ENCODE data around the gene SIAH3. TPM values are rescaled to one million over a fixed set of nuclear protein-coding genes. Genes with fewer than 3 reads are reported as not detected.

SIAH3 gene
- total and polyA plus RNA-seq, 9 donors, result 0.07 to 0.45 (median 0.17) TPM

- Histone ChIP-seq H3K4me3 (ENCODE audit: low read length) (no peak overlapping the region), H3K27ac (ENCODE audit: low read length) (no peak overlapping the region), H3K4me1 (ENCODE audit: control insufficient read depth, insufficient read depth, low read length) (no peaks in the 10 kb centered on the region), H3K36me3 (ENCODE audit: control insufficient read depth, insufficient read depth, low read length) (no peaks in the 10 kb centered on the region), H3K27me3 (ENCODE audit: control insufficient read depth, insufficient read depth, low read length) (no peaks in the 10 kb centered on the region), H3K9me3 (replicated peaks; ENCODE audit: control insufficient read depth, low read depth, low read length) (no peaks in the 10 kb centered on the region)
- no peak for DNase-seq
- no CpG with 5 or more reads among the region's 4 CpGs for WGBS (ENCODE audit: insufficient coverage)
Observed at GRCh38 chr13:45825387-45825650, 26.2 kb downstream of the SIAH3 start.

DNA sequence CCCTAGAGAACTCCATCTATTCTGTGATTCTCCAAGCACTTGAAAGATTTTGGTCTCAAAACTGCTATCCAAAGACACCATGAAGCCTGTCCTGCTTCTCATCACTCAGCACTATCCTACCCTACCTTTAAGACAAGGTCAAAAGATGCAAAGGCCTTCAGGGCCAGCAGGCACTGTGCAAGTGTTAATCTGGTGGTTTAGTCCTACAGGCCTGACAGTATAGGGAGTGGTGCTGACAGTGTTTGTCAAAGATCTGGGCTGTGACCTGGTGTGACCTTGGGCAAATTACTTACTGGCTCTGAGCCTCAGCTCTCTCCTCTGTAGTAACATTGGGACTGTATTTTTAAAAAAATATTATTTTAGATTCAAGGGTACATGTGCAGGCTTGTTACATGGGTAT, 28.0 kb downstream of the SIAH3 start:
- Histone ChIP-seq H3K27ac (ENCODE audit: low read length) (no peak overlapping the region), H3K9me3 (replicated peaks; ENCODE audit: control insufficient read depth, low read depth, low read length) (no peaks in the 10 kb centered on the region), H3K27me3 (ENCODE audit: control insufficient read depth, insufficient read depth, low read length) (no peaks in the 10 kb centered on the region), H3K4me3 (ENCODE audit: low read length) (no peak overlapping the region), H3K36me3 (ENCODE audit: control insufficient read depth, insufficient read depth, low read length) (no peaks in the 10 kb centered on the region), H3K4me1 (ENCODE audit: control insufficient read depth, insufficient read depth, low read length) (no peaks in the 10 kb centered on the region)
- DNase-seq, result no peak

GRCh38 chr13:45821811-45822210, 29.7 kb downstream of the SIAH3 start:
- Histone ChIP-seq H3K4me1 (ENCODE audit: control insufficient read depth, insufficient read depth, low read length) (no peaks in the 10 kb centered on the region), H3K9me3 (replicated peaks; ENCODE audit: control insufficient read depth, low read depth, low read length) (peaks cover 5% of the 10 kb centered on the region), H3K4me3 (ENCODE audit: low read length) (no peak overlapping the region), H3K27ac (ENCODE audit: low read length) (no peak overlapping the region), H3K36me3 (ENCODE audit: control insufficient read depth, insufficient read depth, low read length) (no peaks in the 10 kb centered on the region), H3K27me3 (ENCODE audit: control insufficient read depth, insufficient read depth, low read length) (no peaks in the 10 kb centered on the region)
- DNase-seq, result no peak
- WGBS (ENCODE audit: insufficient coverage), result 52% methylated on average over 5 of the region's 6 CpGs

DNA sequence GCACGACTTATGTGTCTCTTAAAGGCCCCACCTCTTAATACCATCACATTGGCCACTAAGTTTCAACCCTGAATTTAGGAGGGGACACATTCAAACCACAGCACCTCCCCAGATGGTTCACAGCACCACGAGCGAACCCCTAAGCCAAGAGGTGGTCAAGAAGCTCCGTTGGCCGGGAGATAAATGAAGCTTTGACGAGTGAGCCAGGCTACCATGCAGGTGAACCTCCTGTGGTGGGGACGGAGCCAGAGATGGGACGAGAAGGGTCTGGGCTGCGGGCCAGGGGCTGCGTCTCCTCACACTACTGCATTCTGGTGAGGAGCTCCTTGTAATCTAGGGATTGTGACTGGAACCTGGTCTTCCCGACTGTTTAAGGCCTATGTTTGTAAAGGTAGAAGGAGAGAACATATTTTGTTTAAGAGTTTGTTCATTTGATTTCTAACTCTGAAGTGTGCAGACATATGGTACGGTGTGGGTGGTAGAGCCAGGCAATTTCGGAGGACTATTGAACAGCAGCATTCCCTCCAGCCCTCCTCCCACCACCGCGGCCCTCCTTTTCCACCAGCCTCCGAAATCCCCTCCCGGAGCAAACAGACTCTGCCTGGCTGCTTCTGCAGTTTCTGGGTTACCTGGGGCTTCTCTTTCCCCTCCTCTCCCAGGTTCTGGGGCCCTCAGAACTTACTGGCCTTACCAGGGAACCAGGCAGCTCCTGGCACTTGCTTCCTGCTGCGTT, 31.3 kb downstream of the SIAH3 start:
- WGBS (ENCODE audit: insufficient coverage), result 79% methylated on average over 12 of the region's 18 CpGs
- Histone ChIP-seq H3K36me3 (ENCODE audit: control insufficient read depth, insufficient read depth, low read length) (no peaks in the 10 kb centered on the region), H3K4me1 (ENCODE audit: control insufficient read depth, insufficient read depth, low read length) (peaks cover 5% of the 10 kb centered on the region), H3K27me3 (ENCODE audit: control insufficient read depth, insufficient read depth, low read length) (no peaks in the 10 kb centered on the region), H3K4me3 (ENCODE audit: low read length) (no peak overlapping the region), H3K27ac (ENCODE audit: low read length) (no peak overlapping the region), H3K9me3 (replicated peaks; ENCODE audit: control insufficient read depth, low read depth, low read length) (peaks cover 5% of the 10 kb centered on the region)
- no peak for DNase-seq

- Histone ChIP-seq H3K27ac (ENCODE audit: low read length) (no peak overlapping the region), H3K9me3 (replicated peaks; ENCODE audit: control insufficient read depth, low read depth, low read length) (peaks cover 5% of the 10 kb centered on the region), H3K36me3 (ENCODE audit: control insufficient read depth, insufficient read depth, low read length) (no peaks in the 10 kb centered on the region), H3K27me3 (ENCODE audit: control insufficient read depth, insufficient read depth, low read length) (no peaks in the 10 kb centered on the region), H3K4me3 (ENCODE audit: low read length) (no peak overlapping the region), H3K4me1 (ENCODE audit: control insufficient read depth, insufficient read depth, low read length) (peaks cover 5% of the 10 kb centered on the region)
- DNase-seq, result no peak
- 80% methylated on average over 1 of the region's 2 CpGs for WGBS (ENCODE audit: insufficient coverage)
Observed at GRCh38 chr13:45817833-45818232, 33.7 kb downstream of the SIAH3 start.

DNA sequence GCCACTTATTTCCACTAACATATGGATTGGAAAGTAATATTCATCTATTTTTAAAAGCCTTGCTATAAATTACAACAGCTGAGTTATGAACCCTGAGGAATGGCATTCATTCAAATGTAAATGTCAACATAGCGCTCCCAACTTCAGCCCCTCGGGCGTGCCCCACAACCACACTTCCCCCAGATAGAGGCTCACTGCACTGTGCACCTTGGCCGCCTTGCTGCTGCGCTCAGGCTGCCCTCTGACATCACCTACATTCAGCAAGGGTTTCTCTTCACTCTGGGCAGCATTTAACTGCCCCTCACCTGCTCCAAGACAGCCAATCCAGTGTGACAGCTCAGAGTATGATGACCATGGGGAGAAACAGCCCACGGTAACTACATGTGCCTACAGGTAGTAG, 35.1 kb downstream of the SIAH3 start:
- DNase-seq, result no peak
- 33% methylated on average over 5 of the region's 6 CpGs for WGBS (ENCODE audit: insufficient coverage)
- H3K4me1 ChIP-seq (ENCODE audit: control insufficient read depth, insufficient read depth, low read length), result peaks cover 5% of the 10 kb centered on the region

DNA sequence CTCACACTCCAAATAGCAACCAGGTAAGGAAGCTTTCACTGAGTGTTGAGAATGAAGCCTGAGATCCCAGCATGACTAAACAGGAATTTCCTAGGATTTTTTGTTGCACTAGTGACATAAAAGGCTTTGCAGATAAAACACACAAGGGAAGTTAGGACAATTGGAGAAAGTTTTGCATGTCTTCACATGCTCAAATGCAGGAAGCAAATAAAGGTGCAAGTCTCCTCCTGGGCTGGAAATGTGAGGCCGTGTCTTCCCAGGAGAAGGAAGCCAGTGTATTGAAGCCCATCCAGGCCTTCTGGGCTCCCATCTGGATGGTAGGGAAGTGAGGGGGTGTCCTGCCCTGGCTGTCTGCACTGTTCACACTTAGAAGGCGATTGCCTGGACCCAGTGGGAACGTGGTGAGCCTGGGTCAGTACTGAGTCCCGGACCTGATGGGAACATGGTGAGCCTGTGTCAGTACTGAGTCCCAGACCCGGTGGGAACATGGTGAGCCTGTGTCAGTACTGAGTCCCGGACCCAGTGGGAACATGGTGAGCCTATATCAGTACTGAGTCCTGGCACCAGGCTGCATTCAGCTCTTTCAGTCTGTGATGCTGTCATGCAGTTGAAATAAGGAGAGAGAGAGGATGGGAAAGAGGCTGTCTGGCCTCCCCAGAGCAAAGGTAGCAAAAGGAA, 38.7 kb downstream of the SIAH3 start:
- H3K4me3 ChIP-seq (ENCODE audit: low read length), result no peak overlapping the region
- H3K27ac ChIP-seq (ENCODE audit: low read length), result no peak overlapping the region
- WGBS (ENCODE audit: insufficient coverage), result 76% methylated on average over 6 of the region's 6 CpGs
- DNase-seq, result no peak
- no peaks in the 10 kb centered on the region for H3K27me3 ChIP-seq (ENCODE audit: control insufficient read depth, insufficient read depth, low read length)
- no peaks in the 10 kb centered on the region for H3K9me3 ChIP-seq (replicated peaks; ENCODE audit: control insufficient read depth, low read depth, low read length)
- H3K36me3 ChIP-seq (ENCODE audit: control insufficient read depth, insufficient read depth, low read length), result no peaks in the 10 kb centered on the region
- peaks cover 5% of the 10 kb centered on the region for H3K4me1 ChIP-seq (ENCODE audit: control insufficient read depth, insufficient read depth, low read length)

More for the DNA sequence above, 35.1 kb downstream of the SIAH3 start:
- no peak overlapping the region for H3K4me3 ChIP-seq (ENCODE audit: low read length)
- H3K27ac ChIP-seq (ENCODE audit: low read length), result no peak overlapping the region
- H3K36me3 ChIP-seq (ENCODE audit: control insufficient read depth, insufficient read depth, low read length), result no peaks in the 10 kb centered on the region
- H3K27me3 ChIP-seq (ENCODE audit: control insufficient read depth, insufficient read depth, low read length), result no peaks in the 10 kb centered on the region
- H3K9me3 ChIP-seq (replicated peaks; ENCODE audit: control insufficient read depth, low read depth, low read length), result peaks cover 5% of the 10 kb centered on the region

DNA sequence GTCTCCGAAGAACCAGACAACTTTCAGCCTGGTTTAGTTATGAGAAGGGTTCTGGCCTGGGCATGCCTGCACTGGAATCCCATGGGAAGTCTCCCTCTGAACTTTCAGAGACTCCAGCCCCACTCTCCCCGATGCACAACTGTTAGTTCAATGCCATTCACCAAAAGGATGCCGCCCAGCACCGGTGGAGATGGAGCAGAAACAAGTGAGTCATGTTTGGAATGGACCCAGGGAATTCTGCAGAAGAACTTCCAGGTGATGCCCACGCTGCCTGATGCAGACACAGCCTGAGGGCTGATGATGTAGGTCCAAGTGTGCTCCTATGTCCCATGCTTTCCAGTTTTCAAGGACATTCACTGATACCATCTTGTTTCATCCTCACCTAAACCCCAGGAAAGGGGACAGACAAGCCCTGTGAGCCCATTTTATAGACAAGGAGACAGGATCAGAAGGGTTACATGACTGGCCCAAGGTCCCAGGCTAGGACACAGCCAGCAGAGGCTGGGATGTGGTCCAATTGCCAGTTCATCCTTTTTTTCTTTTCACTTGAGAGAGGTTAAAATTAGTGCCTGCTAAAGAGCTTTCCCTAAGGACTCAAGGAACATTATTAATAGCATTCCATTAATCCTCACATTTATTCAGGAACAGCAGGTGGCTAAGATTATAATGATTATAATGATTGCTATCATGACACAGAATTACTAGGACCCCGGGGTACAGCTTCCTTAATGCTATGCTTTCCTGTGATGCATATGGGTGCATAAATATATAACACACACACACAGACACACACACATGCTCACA, 39.5 kb downstream of the SIAH3 start:
- no peaks in the 10 kb centered on the region for H3K27me3 ChIP-seq (ENCODE audit: control insufficient read depth, insufficient read depth, low read length)
- no peaks in the 10 kb centered on the region for H3K9me3 ChIP-seq (replicated peaks; ENCODE audit: control insufficient read depth, low read depth, low read length)
- H3K4me3 ChIP-seq (ENCODE audit: low read length), result no peak overlapping the region
- no peaks in the 10 kb centered on the region for H3K36me3 ChIP-seq (ENCODE audit: control insufficient read depth, insufficient read depth, low read length)
- H3K27ac ChIP-seq (ENCODE audit: low read length), result no peak overlapping the region
- DNase-seq, result no peak
- H3K4me1 ChIP-seq (ENCODE audit: control insufficient read depth, insufficient read depth, low read length), result peaks cover 5% of the 10 kb centered on the region
- WGBS (ENCODE audit: insufficient coverage), result 70% methylated on average over 3 of the region's 6 CpGs

GRCh38 chr13:45809801-45810394, 41.7 kb downstream of the SIAH3 start:
- 60% methylated on average over 6 of the region's 7 CpGs for WGBS (ENCODE audit: insufficient coverage)
- no peak overlapping the region for H3K4me3 ChIP-seq (ENCODE audit: low read length)
- DNase-seq, result no peak
- no peaks in the 10 kb centered on the region for H3K27me3 ChIP-seq (ENCODE audit: control insufficient read depth, insufficient read depth, low read length)
- no peaks in the 10 kb centered on the region for H3K4me1 ChIP-seq (ENCODE audit: control insufficient read depth, insufficient read depth, low read length)
- H3K27ac ChIP-seq (ENCODE audit: low read length), result no peak overlapping the region
- H3K36me3 ChIP-seq (ENCODE audit: control insufficient read depth, insufficient read depth, low read length), result no peaks in the 10 kb centered on the region
- H3K9me3 ChIP-seq (replicated peaks; ENCODE audit: control insufficient read depth, low read depth, low read length), result no peaks in the 10 kb centered on the region

DNA sequence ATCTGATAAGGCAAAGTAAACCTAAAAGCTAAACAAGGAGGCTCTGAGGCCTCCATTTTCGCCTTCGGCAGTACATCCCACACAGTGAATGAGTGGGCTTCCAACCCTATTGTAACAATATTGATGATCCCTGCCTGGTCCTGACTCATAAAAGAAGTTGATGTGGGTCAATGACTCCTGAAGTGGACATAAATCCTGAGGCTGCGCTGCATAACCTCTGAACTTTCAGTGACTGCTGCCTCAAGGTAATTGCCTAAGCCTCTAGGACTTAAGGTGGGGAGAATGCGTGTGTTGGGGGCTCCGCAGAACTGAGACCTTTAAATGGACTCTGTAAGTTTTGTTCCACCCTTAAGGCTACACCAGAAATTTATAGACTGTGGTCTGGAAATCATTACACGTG, 42.6 kb downstream of the SIAH3 start:
- Histone ChIP-seq H3K4me1 (ENCODE audit: control insufficient read depth, insufficient read depth, low read length) (no peaks in the 10 kb centered on the region), H3K27ac (ENCODE audit: low read length) (no peak overlapping the region), H3K36me3 (ENCODE audit: control insufficient read depth, insufficient read depth, low read length) (no peaks in the 10 kb centered on the region), H3K27me3 (ENCODE audit: control insufficient read depth, insufficient read depth, low read length) (no peaks in the 10 kb centered on the region), H3K9me3 (replicated peaks; ENCODE audit: control insufficient read depth, low read depth, low read length) (no peaks in the 10 kb centered on the region), H3K4me3 (ENCODE audit: low read length) (no peak overlapping the region)
- 100% methylated on average over 1 of the region's 6 CpGs for WGBS (ENCODE audit: insufficient coverage)
- DNase-seq, result no peak
